ENCODE data around the gene PLEKHN1. TPM values are rescaled to one million over a fixed set of nuclear protein-coding genes. Genes with fewer than 3 reads are reported as not detected.

Gene PLEKHN1
- total and polyA plus RNA-seq, 2 donors (not counting 3 experiments of a cell fraction or from before 2014, with no cell fraction given): 0.29 to 0.88 TPM

DNA sequence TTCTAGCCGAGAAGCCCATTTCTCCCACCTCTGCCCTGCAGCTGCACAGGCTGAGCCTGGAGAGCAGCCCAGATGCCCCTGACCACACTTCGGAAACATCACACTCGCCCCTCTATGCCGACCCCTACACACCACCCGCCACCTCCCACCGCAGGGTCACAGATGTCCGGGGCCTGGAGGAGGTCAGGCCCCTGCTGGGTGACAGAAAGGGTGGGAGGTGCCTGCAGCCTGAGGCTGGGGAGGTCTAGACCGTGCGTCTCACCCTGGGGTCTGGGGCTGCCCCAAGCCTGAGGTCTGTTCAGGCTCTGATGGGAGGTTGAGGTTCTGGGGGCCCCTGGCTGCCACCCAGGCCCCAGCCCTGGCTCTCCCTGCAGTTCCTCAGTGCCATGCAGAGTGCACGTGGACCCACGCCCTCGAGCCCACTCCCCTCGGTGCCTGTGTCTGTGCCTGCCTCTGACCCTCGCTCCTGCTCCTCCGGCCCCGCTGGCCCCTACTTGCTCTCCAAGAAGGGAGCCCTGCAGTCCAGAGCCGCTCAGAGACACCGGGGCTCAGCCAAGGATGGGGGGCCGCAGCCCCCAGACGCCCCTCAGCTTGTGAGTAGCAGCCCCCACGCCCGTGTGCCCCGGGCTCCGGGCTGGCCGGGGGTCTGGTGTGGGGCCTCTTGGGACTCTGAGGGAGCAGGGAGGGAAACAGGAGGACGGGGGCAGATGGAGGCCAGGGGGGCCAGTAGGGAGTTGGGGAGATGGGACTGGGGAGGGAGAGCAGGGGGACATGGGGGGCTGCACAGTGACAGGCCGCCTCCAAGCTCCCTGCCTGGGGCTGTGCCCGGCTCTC is 7.4 kb downstream of the PLEKHN1 start:
- TF ChIP-seq POLR2AphosphoS5 (IDR thresholded peaks at IDR 0.05; ENCODE audit: insufficient read depth, low read depth, low read length) (no peak), EZH2 (IDR thresholded peaks at IDR 0.05; ENCODE audit: borderline replicate concordance, low read depth, low read length, severe bottlenecking) (no peak), POLR2A (IDR thresholded peaks at IDR 0.05; ENCODE audit: low read depth, low read length) (no peak), MYC (IDR thresholded peaks at IDR 0.05; ENCODE audit: low read depth, low read length) (no peak), GATA2 (IDR thresholded peaks at IDR 0.05; ENCODE audit: insufficient read depth, insufficient read length, low read depth, low read length) (no peak), JUN (IDR thresholded peaks at IDR 0.05; ENCODE audit: borderline replicate concordance, insufficient read depth, insufficient read length, low read depth) (no peak), MAX (IDR thresholded peaks at IDR 0.05; ENCODE audit: insufficient read depth, insufficient read length) (no peak), FOS (IDR thresholded peaks at IDR 0.05; ENCODE audit: borderline replicate concordance, insufficient read depth, low read length) (no peak), CTCF (IDR thresholded peaks at IDR 0.05; ENCODE audit: extremely low read depth in 1 of 2, insufficient read depth in 1 of 2, low read depth in 1 of 2, low read length in 2 of 2) (no peak)
- dilution Hi-C loops (cut with MboI; ENCODE audit: extremely low pct_ligation_motif_present, low sequenced_read_pairs): no loop called here
- Histone ChIP-seq H3K4me1 (ENCODE audit: control insufficient read depth, extremely low read depth, insufficient read depth, low read length) (no peaks in the 10 kb centered on the region), H3K4me2 (ENCODE audit: insufficient read depth, low read length) (no peak overlapping the region), H3K9me1 (replicated peaks; ENCODE audit: control insufficient read depth, extremely low read depth, insufficient read depth, low read length) (no peaks in the 10 kb centered on the region), H3K27me3 (ENCODE audit: control insufficient read depth in 2 of 2, insufficient read depth in 2 of 2, low read length in 2 of 2) (peaks cover 2% of the 10 kb centered on the region in 2 experiments), H4K20me1 (replicated peaks; ENCODE audit: control insufficient read depth, extremely low read depth, insufficient read depth, low read length) (no peaks in the 10 kb centered on the region), H2AFZ (ENCODE audit: low read depth, low read length) (no peak overlapping the region), H3K27ac (ENCODE audit: insufficient read depth, low read depth, low read length) (no peak overlapping the region), H3K79me2 (ENCODE audit: control insufficient read depth, insufficient read depth, low read length) (no peaks in the 10 kb centered on the region), H3K9me3 (replicated peaks; ENCODE audit: control insufficient read depth, insufficient read depth, low read length) (no peaks in the 10 kb centered on the region), H3K4me3 (replicated peaks in 1 of 3; ENCODE audit: insufficient read depth in 1 of 3, low read depth in 1 of 3, low read length in 3 of 3) (no peak overlapping the region), H3K36me3 (ENCODE audit: control insufficient read depth in 2 of 2, extremely low read depth in 1 of 2, insufficient read depth in 2 of 2, low read length in 2 of 2) (no peaks in the 10 kb centered on the region), H3K9ac (replicated peaks; ENCODE audit: extremely low read depth, insufficient read depth, low read length) (no peak overlapping the region)
- intact Hi-C loops (cut with micrococcal nuclease): no loop called here
- DNase-seq (ENCODE audit: low read depth, low spot score): no peak
- BruUV-seq (replicated peaks): no TSS peak
- CTCF ChIA-PET: interaction anchor here (1.2 kb wide), 1 partner anchor 11 kb away, joined by 3 read pairs; no protein-coding TSS in a partner anchor
- FAIRE-seq: no peak
- POLR2A ChIA-PET: no interaction called here

Data from endothelial cell of umbilical vein (primary cell).